Upper lobe of left lung (tissue), 6 donors: ENCODE measurements around the gene MIF4GD. TPM values are rescaled to one million over a fixed set of nuclear protein-coding genes. Genes with fewer than 3 reads are reported as not detected.
"Not testable (repeated sequence)": the region's sequence is repeated elsewhere in the genome, so short reads cannot be mapped to it uniquely, and the experiment has no call there.

Experiments
- ATAC-seq, 2 donors: fragments of 200-7000 bp; cut with Tn5 transposase; one replicate each; pipeline ENCODE4 v1.9.1; 2022; ENCODE audit warnings: mild to moderate bottlenecking in 2 of 2, moderate library complexity in 2 of 2; ENCODE audit not compliant: low FRiP score in 2 of 2
- DNase-seq, 2 donors: peaks; one replicate each; pipeline ENCODE4 v3.0.0-alpha.2; 2019 to 2020
- H3K27ac ChIP-seq, 4 donors: fragments of 200-600 bp; sonication (generic); one replicate each; pipeline ENCODE4 v1.5.1; 2016 to 2019
- H3K27me3 ChIP-seq, 4 donors: fragments of 200-600 bp; sonication (generic); one replicate each; pipeline ENCODE4 v1.5.1; 2017 to 2019
- H3K36me3 ChIP-seq, 4 donors: fragments of 200-600 bp; sonication (generic); one replicate each; pipeline ENCODE4 v1.5.1; 2016 to 2019
- H3K4me1 ChIP-seq, 4 donors: fragments of 200-600 bp; sonication (generic); one replicate each; pipeline ENCODE4 v1.5.1; 2018 to 2019
- H3K4me3 ChIP-seq, 4 donors: fragments of 200-600 bp; sonication (generic); one replicate each; pipeline ENCODE4 v1.5.1; 2017 to 2019; ENCODE audit warnings: mild to moderate bottlenecking in 2 of 4, moderate library complexity in 1 of 4
- H3K9me3 ChIP-seq, 4 donors: fragments of 200-600 bp; sonication (generic); one replicate each; pipeline ENCODE4 v1.5.1; 2018 to 2019
- CTCF ChIP-seq, 6 experiments: fragments of 450-650 bp in 4 of 6; fragments of 200-600 bp in 2 of 6; sonication (generic) in 2 of 6; IDR thresholded peaks; one replicate each; pipeline ENCODE4 v1.5.1; 2016 to 2019; ENCODE audit warnings: antibody characterized with exemption in 6 of 6
- EP300 ChIP-seq, 4 donors: sonication (generic); formaldehyde crosslinking; IDR thresholded peaks; one replicate each; pipeline ENCODE4 v1.5.1; 2017; ENCODE audit warnings: antibody characterized with exemption in 4 of 4, control low read depth in 2 of 4
- POLR2A ChIP-seq, 4 donors: fragments of 450-650 bp; IDR thresholded peaks; one replicate each; pipeline ENCODE4 v1.5.1; 2016 to 2017; ENCODE audit warnings: antibody characterized with exemption in 4 of 4, mild to moderate bottlenecking in 2 of 4
- POLR2AphosphoS5 ChIP-seq, 2 donors: sonication (generic); formaldehyde crosslinking; IDR thresholded peaks; one replicate each; pipeline ENCODE4 v1.5.1; 2017; ENCODE audit warnings: antibody characterized with exemption in 2 of 2
- WGBS, 2 donors: methylation state at CpG; one replicate each; pipeline ENCODE4 v1.1.5; 2017 to 2018; 5-methylcytosine and 5-hydroxymethylcytosine counted together
- total RNA-seq, 6 donors: library from RNA; depleted of rRNA in 4 of 6; stranded (reverse); fragments of >200 nt in 4 of 6; gene quantifications; one replicate each; pipeline versions ENCODE4 v1.1.0 to v1.2.1, GENCODE V29; 2016 to 2021
- donor health status: DM: no; HTN: no; CAD: no; lungs with moderate emphysema.
- donor health status: DM: no; HTN: yes; CAD: no; lungs with severe emphysema.

The MIF4GD gene
- total RNA-seq, 6 donors from 2014 or later: 19.9 to 42.8 (median 36.2) TPM

- Histone ChIP-seq H3K4me3 (peak overlapping the region; percentile 79 to 97 (median 86)), H3K27ac (peak overlapping the region; percentile 95 to 99 (median 97)), H3K36me3 (peaks cover 7 to 41% (median 33%) of the 10 kb centered on the region in 4 donors), H3K27me3 (no peaks in the 10 kb centered on the region), H3K4me1 (peaks cover 27 to 54% (median 34%) of the 10 kb centered on the region in 4 donors), H3K9me3 (no peaks in the 10 kb centered on the region)
- 2 to 3% methylated on average over 14 to 22 of the region's 23 CpGs for WGBS, 2 donors
- peak in 1 of 2 donors; percentile 31 for ATAC-seq
- DNase-seq: peak in 1 of 2 donors; percentile 73
- TF ChIP-seq POLR2A (IDR thresholded peaks at IDR 0.05): no peak
- TF ChIP-seq POLR2AphosphoS5 (IDR thresholded peaks at IDR 0.05): no peak
- no peak for TF ChIP-seq CTCF (IDR thresholded peaks at IDR 0.05)
- no peak for TF ChIP-seq EP300 (IDR thresholded peaks at IDR 0.05)
Observed at GRCh38 chr17:75262112-75262606, 8.9 kb downstream of the MIF4GD start.

- H3K9me3 ChIP-seq: no peaks in the 10 kb centered on the region
- ATAC-seq (peak; percentile 99), DNase-seq (peak; percentile 95 to 98)
- peaks cover 27 to 50% (median 33%) of the 10 kb centered on the region in 4 donors for H3K4me1 ChIP-seq
- 0% methylated on average over 36 to 48 of the region's 69 CpGs for WGBS, 2 donors
- H3K27me3 ChIP-seq: no peaks in the 10 kb centered on the region
- H3K36me3 ChIP-seq: peaks cover 7 to 35% (median 29%) of the 10 kb centered on the region in 4 donors
- TF ChIP-seq EP300 (IDR thresholded peaks at IDR 0.05): no peak
- peak in 3 of 6 experiments; percentile 5 to 26 (median 7) for TF ChIP-seq CTCF (IDR thresholded peaks at IDR 0.05)
- peak in 3 of 4 donors; percentile 56 to 87 (median 67) for TF ChIP-seq POLR2A (IDR thresholded peaks at IDR 0.05)
- peak; percentile 60 to 74 for TF ChIP-seq POLR2AphosphoS5 (IDR thresholded peaks at IDR 0.05)
- H3K4me3 ChIP-seq: peak within 1 kb of the TSS; percentile 79 to 97 (median 92)
- peak within 1 kb of the TSS; percentile 95 to 99 (median 97) for H3K27ac ChIP-seq
Observed at GRCh38 chr17:75261336-75262111, 9.5 kb downstream of the MIF4GD start, which contains the start of the genes GGA3 and MRPS7. Gene GGA3 (minus strand): TSS chr17:75261606. CDS start chr17:75261587, 19 bp downstream. Gene MRPS7 (plus strand): TSS chr17:75261879. CDS start chr17:75261901, 22 bp downstream.

GRCh38 chr17:75260641-75261335 lies 10.2 kb downstream of the MIF4GD start:
- Histone ChIP-seq H3K27ac (peak overlapping the region; percentile 95 to 99 (median 97)), H3K4me3 (peak overlapping the region; percentile 79 to 97 (median 92)), H3K36me3 (peaks cover under 1 to 27% (median 22%) of the 10 kb centered on the region in 4 donors), H3K27me3 (no peaks in the 10 kb centered on the region), H3K4me1 (peaks cover 27 to 50% (median 35%) of the 10 kb centered on the region in 4 donors), H3K9me3 (no peaks in the 10 kb centered on the region)
- DNase-seq: no peak
- TF ChIP-seq EP300 (IDR thresholded peaks at IDR 0.05) (no peak), CTCF (IDR thresholded peaks at IDR 0.05) (peak in 3 of 6 experiments; percentile 12 to 30 (median 12))
- peak in 1 of 2 donors; percentile 20 for ATAC-seq
- WGBS, 2 donors: 2 to 8% methylated on average over 8 to 31 of the region's 31 CpGs

- H3K27ac ChIP-seq, H3K27me3 ChIP-seq, ATAC-seq, H3K9me3 ChIP-seq, H3K4me3 ChIP-seq, DNase-seq, H3K36me3 ChIP-seq: not testable (repeated sequence)
- 53 to 55% methylated on average over 2 of the region's 2 CpGs for WGBS, 2 donors
- H3K4me1 ChIP-seq: peaks cover 23 to 52% (median 27%) of the 10 kb centered on the region in 4 donors
Observed at GRCh38 chr17:75257228-75257627, 13.8 kb downstream of the MIF4GD start.

GRCh38 chr17:75255954-75256698 lies 14.9 kb downstream of the MIF4GD start:
- 50 to 80% methylated on average over 7 to 11 of the region's 11 CpGs for WGBS, 2 donors
- peak overlapping the region in 3 of 4 donors; percentile 40 to 65 (median 44) for H3K27ac ChIP-seq
- peak in 1 of 2 donors; percentile 62 for DNase-seq
- peaks cover 20 to 52% (median 27%) of the 10 kb centered on the region in 4 donors for H3K4me1 ChIP-seq
- not testable (repeated sequence) for H3K4me3 ChIP-seq, H3K9me3 ChIP-seq, ATAC-seq, H3K36me3 ChIP-seq, H3K27me3 ChIP-seq
